HG02852 (cell line): ENCODE data around the gene USP27X.

Experiments
- ATAC-seq: cut with Tn5 transposase; IDR thresholded peaks from one replicate; pipeline ENCODE4 v1.9.1; 2021; ENCODE audit warnings: mild to moderate bottlenecking, moderate library complexity; ENCODE audit not compliant: unreplicated experiment

USP27X gene

DNA sequence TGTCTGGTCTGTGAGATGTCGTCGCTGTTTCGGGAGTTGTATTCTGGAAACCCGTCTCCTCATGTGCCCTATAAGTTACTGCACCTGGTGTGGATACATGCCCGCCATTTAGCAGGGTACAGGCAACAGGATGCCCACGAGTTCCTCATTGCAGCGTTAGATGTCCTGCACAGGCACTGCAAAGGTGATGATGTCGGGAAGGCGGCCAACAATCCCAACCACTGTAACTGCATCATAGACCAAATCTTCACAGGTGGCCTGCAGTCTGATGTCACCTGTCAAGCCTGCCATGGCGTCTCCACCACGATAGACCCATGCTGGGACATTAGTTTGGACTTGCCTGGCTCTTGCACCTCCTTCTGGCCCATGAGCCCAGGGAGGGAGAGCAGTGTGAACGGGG is 1.4 kb downstream of the USP27X start:
- ATAC-seq = no peak

DNA sequence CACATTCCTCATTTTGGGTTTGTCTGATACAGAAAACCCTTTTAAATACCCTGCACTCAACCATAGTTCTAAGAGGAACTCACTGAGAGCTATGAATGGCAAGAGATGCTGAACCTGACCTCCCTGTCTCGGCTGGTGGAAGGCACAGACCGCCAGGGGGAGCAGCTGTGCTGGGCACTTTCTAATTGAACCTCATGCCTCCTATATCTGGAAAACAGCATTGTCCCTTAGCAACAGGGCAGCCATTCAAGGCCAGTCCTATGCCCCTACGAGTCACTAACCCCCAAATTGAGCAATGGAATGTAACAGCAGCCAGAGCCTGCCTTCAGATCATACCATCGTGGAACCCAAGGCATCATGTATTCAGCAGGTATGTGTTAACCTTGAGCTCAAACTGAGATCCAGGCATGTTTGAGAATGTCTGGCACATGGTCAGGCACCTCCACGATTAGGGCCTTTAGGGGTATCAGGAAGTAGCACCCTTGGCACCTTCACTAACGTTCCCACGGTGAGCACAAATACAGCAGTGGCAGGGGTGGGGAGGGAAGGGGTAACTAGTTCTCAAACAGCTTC is 5.1 kb downstream of the USP27X start:
- peak; percentile 54 for ATAC-seq

DNA sequence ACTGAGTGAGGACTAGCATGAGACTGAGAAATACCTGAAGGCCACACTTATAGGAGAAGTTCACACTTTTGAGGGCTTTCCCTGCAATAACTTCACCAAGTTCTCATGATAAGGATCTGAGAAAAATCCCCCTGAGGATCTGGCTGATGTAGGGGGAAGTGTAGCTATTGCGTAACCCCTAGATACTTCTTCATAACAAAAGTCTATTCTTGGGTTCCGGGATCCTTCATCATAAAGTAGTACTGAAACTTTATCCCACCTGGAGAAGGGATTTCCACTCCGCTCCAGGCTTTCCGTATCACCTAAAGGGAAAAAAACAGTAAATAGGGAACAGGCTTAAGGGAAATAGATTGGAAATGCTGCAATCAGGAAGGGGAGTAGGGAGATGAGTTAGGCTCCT is 13.3 kb downstream of the USP27X start:
- no peak for ATAC-seq

DNA sequence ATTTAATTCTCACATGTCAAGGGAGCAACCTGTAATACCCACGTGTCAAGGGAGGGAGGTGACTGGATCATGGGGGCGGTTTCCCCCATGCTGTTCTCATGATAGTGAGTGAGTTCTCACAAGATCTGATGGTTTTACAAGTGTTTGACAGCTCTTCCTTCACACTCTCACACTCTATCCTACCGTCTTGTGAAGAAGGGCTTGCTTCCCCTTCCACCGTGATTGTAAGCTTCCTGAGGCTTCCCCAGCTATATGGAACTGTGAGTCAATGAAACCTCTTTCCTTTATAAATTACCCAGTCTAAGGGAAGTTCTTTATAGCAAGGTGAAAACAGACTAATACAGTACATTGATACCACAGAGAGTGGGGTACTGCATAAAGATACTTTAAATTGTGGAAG is 17.7 kb downstream of the USP27X start:
- no peak for ATAC-seq

DNA sequence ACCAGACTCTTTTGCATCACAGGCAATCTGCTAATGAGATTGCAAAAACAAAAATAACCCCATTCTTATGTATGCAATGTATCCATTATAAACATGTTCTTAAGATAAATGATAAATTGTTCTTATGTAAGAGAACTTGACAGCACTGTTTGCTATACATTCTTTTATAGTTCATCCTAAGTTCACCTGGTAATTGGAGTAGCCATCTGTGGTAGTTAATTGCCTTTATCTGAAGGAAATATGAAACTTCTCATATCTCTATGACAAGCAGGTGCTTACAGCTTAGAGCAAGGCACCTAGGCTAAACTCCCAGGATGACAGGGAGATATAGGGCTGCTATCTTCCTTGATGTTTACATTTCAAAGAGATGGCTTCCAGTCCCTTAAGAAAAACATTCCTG is 21.8 kb downstream of the USP27X start:
- no peak for ATAC-seq

DNA sequence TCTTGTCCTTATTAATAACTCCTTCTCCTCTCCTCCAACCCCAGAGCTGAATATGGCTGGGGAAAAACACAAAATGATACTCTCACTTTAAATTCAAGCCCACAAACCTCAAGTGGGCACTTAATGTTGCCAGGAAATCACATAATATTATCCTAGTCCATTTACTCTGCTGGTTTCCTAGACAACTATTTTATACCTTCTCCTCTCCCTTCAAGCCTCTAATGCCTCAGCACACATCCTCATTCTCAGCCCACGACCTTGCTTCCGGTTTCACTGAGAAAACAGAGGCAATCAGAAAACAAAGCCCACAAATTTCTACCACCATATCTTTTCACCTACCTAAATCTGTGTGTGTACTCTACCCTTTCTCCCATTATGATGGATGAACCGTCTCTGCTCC is 31.1 kb downstream of the USP27X start:
- peak; percentile 72 for ATAC-seq

DNA sequence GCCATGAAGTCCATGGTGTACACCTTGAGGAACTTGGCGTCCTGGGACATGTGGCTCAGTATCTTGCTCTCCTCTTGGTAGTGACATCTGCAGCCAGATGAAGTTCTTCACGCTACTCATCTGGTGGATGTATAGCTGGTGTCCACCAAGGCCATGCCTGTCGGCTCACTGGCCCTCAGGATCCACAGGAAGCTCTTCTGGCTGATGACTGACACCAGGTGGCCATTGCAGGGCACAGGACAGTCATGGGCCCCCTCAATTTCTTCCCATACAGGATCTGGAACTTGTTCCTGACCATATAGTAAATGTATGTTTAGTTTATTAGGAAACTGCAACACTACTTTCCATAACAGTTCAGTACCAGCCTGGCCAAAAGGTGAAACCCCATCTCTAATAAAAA is 32.8 kb downstream of the USP27X start:
- no peak for ATAC-seq

DNA sequence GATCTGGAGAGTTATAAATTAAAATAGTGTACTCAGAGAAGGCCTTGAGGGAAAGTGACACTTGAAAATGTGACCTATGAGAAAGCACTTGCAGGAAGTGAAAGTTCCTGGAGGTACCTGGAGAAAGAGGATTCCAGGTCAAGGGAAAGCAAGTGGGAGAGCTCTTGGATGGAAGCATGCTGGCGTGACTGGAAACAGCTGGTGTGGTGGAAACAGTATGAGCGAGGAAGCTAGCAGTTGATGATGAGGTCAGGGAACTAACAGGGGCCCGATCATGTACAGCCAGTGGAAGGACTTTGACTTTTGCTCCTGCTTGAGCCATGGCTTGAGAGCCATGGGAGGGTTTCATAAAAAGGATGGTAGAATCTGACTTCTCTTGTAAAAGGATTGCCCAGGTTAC is 33.6 kb downstream of the USP27X start:
- no peak for ATAC-seq

DNA sequence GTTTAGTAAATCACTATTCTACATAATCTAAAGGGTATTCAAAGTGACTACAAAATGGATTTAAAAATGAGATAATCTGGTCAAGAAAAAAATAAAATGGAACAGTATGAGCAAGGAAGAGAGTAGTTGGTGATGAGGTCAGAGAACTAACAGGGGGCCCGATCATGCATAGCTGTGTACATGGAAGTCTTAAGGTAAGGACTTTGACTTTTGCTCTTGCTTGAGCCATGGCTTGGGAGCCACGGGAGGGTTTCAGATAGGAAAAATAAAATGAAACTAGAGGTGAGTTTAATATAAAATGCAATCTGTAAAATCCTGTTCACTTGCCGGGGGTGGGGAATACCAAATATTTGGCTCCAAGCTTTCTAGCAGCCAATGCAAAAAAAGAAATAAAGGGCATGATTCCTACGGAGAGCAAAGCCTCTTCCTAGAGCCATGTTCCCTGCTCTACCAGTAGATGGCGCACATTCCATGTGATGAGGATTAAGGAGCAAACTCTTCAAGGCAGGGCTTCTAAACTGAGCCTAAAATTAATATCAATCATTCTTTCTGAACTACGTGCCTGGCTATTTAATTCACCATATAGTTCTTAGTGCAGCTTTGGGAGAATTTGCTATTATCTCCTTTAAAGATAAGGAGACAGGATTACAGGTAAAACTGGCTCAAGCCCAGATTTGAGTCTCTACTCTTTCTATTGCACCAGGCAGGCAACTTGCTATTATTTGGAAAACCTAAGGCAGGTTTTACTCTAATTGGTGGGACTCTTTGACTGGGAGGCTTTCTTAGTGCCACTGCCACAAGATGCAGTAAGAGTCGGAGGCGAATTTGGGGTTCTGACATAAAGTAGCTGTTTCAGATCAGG is 36.3 kb downstream of the USP27X start:
- peak; percentile 72 for ATAC-seq

DNA sequence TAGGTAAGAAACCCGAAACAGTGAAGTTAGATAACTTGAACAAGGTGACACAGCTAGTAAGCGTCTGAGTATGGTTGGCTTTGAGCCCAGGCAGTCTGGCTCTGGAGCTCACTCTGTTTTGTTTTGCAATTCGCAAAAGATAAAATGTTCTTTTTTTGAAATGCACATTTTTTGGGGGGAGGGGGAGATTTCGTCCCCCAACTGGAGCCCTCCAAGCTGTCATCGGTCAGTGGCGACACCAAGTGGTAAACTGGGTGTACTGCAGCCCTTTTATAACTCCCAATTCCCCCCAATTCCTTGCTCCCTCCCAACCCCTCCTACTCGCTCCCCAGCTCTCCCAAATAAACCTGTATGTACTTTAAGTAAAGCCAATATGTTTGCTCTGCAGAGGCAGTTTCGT is 40.3 kb downstream of the USP27X start:
- ATAC-seq = no peak

DNA sequence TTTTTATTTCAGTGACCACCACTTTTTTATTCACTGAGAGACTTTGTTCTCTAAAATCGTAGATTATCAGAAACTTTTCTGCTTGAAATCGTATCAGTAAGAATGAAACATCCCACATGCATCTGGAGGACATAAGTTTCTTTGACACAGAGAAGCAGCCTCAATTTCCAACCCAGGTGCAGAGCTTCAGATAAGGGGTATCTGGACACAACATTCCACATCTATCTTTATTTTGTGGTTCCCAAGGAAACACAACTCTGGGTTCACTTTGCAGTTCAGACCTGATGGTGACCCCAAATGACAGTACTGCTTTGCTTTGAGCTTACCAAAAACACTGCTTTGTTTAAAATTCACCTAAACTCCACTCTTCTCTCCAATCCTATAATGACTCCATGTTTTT is 41.8 kb downstream of the USP27X start:
- no peak for ATAC-seq

DNA sequence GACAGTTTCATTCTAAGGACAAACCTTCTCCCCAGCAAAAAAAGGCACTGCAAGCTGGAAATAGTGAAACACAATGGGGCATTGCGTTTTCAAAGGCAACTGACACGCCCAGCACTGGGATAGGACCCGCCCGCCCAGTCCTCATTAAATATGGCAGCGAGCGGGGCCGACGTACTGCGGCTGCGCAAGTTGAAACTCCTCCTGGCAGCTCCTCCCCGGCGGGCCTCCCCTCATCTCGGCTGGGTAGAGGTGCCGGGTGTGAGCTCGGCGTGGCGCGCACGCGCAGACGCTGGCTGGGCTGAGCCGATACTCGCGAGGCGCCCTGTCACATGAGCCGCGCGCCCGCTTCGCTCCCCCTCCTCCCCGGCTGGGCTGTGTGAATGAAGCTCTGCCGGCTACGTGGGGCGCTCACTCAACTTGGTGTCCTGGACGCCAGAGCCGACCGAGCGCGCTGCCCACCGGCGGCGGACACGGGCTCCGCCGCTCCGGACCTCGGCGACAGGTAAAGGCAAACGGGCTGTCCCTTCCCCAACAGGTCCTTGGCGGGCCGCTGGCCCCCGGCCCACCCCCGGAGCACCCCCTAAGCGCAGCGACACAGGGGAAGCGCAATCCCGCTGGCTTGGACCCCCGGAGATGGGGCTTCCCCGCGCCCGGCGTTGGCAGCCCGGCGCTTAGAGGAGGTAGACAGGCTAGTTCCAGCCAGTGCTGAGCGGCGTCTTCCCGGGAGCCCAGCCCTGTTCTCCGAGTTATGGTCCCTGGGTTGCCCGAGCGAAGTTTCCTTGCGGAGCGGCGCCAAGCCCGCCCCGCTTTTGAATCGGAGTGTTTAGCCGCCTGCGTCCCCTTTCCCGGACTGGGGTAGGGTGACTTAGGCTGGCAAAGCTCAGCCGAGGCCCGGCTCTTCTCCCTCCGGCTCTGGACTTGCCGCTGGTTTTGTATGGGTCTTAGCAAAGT is 43.3 kb downstream of the USP27X start, which contains the start of gene CLCN5:
Gene CLCN5 (plus strand): TSS at position 306 of the 951 bp plus-strand sequence. CDS start 2,703 bp downstream, outside the sequence.
- ATAC-seq = peak; percentile 94

DNA sequence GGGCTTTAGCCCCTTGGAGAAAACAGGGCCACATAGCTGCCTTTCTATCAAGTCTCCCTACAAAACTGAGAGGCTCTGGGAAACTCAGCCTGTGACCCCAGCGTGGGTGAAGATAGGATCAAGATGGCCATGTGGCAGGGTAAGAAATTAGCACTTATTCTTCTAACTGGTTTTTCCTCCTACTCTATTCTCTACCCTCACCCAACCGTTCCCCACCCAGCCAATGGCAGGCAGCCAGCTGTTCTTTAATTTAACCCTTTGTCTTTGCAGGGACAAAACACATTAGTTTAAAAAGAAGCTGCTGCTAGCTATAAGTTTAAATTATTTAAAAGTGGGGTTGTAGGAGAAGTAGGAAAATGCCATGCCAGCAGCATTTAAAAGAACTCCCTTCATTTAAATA is 45.9 kb downstream of the USP27X start:
- no peak for ATAC-seq

DNA sequence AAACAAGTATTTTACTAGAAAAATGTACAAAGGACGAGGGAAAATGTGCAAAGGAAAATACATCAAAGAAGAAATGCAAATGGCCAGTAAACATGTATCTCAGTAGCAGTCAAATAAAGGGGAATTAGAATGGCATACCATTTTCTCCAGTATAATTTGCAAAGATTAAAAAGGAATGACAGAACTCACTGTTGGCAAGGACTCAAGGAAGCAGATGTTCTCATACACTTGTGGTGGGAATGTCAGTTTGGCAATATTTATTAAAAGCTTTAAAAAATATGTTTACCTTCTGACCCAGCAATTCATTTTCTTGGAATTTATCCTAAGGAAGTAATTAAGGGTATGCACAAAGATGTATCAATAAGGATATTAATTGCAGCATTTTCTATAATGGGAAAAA is 50.8 kb downstream of the USP27X start:
- ATAC-seq = no peak
